ENCODE results near the gene PVR. TPM values are rescaled to one million over a fixed set of nuclear protein-coding genes. Genes with fewer than 3 reads are reported as not detected.
A peak's percentile ranks its signal among the peaks of the same experiment; 100 is the strongest.

PVR gene
- total RNA-seq, 1 experiment from 2014 or later: 47.7 TPM

DNA sequence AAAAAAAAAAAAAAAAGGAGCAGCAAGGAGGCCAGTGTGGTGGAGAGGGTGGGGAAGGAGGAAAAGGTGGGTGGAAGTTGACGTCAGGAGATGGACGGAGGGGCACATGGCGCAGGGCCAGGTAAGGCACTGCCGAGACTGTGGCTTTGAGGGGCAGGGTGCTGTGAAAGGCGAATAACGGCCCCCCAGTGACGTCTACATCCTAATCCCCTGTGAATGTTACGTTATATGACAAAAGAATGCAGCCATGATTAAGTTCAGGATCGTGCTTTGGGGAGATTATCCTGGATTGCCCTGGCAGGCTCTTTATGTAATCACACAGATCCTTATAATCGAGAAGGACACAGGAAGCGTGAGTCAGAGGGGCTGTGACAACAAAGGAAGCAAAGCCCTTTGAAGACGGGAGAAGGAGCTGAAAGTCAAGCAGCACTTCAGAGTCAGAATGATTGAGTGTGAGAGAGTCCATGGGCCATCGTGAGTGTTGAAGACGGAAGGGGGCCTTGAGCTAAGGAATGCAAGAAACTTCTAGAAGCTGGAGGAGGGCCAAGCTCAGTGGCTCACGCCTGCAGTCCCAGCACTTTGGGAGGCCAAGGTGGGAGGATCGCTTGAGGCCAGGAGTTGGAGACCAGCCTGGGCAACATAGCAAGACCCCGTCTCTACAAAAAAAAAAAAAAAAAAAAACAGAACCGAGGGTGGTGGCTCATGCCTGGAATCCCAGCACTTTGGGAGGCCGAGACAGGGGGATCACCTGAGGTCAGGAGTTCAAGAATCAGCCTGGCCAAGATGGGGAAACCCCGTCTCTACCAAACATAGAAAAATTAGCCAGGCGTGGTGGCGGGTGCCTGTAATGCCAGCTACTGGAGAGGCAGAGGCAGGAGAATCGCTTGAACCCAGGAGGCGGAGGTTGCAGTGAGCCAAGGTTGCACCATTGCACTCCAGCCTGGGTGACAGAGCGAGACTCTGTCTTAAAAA, 41.5 kb downstream of the PVR start:
- DNase-seq (ENCODE audit: low read depth, low spot score): no peak
- Histone ChIP-seq H3K27me3 (ENCODE audit: control insufficient read depth, insufficient read depth, low read length) (no peaks in the 10 kb centered on the region), H3K4me1 (ENCODE audit: control insufficient read depth, insufficient read depth, low read length) (0 out of 2 replicates have a peak, but pooled peaks cover 2% of the 10 kb centered on the region), H3K4me3 (ENCODE audit: low read depth in 2 of 2, low read length in 2 of 2) (no peak overlapping the region), H3K36me3 (ENCODE audit: control insufficient read depth, insufficient read depth, low read length) (no peaks in the 10 kb centered on the region), H3K9me3 (ENCODE audit: control insufficient read depth, insufficient read depth, low read depth, low read length) (no peaks in the 10 kb centered on the region), H3K27ac (ENCODE audit: low read length) (0 out of 2 replicates have a peak overlapping the region, but pooled peaks have one; percentile 48)
- BruUV-seq (replicated peaks): no TSS peak
- ATAC-seq: peak; percentile 32; the same call in 1 of the 2 replicates
- in situ Hi-C loops (cut with HindIII; ENCODE audit: low pct_unique_long_range_greater_than_20kb, low sequenced_read_pairs) (no loop called here), intact Hi-C loops (cut with micrococcal nuclease; ENCODE audit: unreplicated experiment) (loop anchor here (5.0 kb wide), 1 partner anchor 37 kb away; no protein-coding TSS in a partner anchor)
- TF ChIP-seq TCF7L2 (IDR thresholded peaks at IDR 0.05; ENCODE audit: low read depth, low read length): no peak
- TF ChIP-seq, protein P1, sequence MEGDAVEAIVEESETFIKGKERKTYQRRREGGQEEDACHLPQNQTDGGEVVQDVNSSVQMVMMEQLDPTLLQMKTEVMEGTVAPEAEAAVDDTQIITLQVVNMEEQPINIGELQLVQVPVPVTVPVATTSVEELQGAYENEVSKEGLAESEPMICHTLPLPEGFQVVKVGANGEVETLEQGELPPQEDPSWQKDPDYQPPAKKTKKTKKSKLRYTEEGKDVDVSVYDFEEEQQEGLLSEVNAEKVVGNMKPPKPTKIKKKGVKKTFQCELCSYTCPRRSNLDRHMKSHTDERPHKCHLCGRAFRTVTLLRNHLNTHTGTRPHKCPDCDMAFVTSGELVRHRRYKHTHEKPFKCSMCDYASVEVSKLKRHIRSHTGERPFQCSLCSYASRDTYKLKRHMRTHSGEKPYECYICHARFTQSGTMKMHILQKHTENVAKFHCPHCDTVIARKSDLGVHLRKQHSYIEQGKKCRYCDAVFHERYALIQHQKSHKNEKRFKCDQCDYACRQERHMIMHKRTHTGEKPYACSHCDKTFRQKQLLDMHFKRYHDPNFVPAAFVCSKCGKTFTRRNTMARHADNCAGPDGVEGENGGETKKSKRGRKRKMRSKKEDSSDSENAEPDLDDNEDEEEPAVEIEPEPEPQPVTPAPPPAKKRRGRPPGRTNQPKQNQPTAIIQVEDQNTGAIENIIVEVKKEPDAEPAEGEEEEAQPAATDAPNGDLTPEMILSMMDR (IDR thresholded peaks at IDR 0.05): no peak
- no peak for TF ChIP-seq SIN3A (IDR thresholded peaks at IDR 0.05; ENCODE audit: borderline replicate concordance, insufficient read depth, low read depth, low read length)
- no peak for TF ChIP-seq POLR2AphosphoS5 (IDR thresholded peaks at IDR 0.05; ENCODE audit: low read depth, low read length)
- TF ChIP-seq, protein P2, sequence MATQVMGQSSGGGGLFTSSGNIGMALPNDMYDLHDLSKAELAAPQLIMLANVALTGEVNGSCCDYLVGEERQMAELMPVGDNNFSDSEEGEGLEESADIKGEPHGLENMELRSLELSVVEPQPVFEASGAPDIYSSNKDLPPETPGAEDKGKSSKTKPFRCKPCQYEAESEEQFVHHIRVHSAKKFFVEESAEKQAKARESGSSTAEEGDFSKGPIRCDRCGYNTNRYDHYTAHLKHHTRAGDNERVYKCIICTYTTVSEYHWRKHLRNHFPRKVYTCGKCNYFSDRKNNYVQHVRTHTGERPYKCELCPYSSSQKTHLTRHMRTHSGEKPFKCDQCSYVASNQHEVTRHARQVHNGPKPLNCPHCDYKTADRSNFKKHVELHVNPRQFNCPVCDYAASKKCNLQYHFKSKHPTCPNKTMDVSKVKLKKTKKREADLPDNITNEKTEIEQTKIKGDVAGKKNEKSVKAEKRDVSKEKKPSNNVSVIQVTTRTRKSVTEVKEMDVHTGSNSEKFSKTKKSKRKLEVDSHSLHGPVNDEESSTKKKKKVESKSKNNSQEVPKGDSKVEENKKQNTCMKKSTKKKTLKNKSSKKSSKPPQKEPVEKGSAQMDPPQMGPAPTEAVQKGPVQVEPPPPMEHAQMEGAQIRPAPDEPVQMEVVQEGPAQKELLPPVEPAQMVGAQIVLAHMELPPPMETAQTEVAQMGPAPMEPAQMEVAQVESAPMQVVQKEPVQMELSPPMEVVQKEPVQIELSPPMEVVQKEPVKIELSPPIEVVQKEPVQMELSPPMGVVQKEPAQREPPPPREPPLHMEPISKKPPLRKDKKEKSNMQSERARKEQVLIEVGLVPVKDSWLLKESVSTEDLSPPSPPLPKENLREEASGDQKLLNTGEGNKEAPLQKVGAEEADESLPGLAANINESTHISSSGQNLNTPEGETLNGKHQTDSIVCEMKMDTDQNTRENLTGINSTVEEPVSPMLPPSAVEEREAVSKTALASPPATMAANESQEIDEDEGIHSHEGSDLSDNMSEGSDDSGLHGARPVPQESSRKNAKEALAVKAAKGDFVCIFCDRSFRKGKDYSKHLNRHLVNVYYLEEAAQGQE (IDR thresholded peaks at IDR 0.05; ENCODE audit: insufficient read depth in 1 of 2, low read depth in 2 of 2, low read length in 1 of 2): no peak
- ChIA-PET POLR2A (interaction anchor here (0.5 to 0.7 kb wide), 2 partner anchors 57 to 86 kb away, joined by 3 to 13 read pairs; no protein-coding TSS in a partner anchor), CTCF (no interaction called here)

DNA sequence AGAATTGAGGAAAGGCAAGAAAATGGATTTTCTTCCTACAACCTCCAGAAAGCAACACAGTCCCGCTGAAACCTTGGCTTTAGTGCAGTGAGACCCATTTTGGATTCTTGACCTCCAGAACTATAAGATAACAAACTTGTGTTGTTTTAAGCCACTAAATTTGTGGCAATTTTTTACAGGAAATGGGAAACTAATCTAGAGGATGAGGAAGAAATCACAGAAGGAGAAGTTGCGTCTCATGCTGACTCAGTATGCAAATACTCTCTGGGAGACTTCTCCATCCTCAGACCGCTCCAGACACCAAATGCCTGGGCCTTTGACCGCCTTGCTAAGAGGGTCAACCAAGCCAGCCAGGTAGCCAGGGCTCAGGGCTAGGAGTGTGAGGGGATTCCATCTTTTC, 42.2 kb downstream of the PVR start:
- ChIA-PET POLR2A (no interaction called here), CTCF (no interaction called here)
- H3K36me3 ChIP-seq (ENCODE audit: control insufficient read depth, insufficient read depth, low read length): no peaks in the 10 kb centered on the region
- intact Hi-C loops (cut with micrococcal nuclease; ENCODE audit: unreplicated experiment) (loop anchor here (5.0 kb wide), 1 partner anchor 36 kb away; no protein-coding TSS in a partner anchor), in situ Hi-C loops (cut with HindIII; ENCODE audit: low pct_unique_long_range_greater_than_20kb, low sequenced_read_pairs) (no loop called here)
- no TSS peak for BruUV-seq (replicated peaks)
- H3K4me1 ChIP-seq (ENCODE audit: control insufficient read depth, insufficient read depth, low read length): 0 out of 2 replicates have a peak, but pooled peaks cover 2% of the 10 kb centered on the region
- ATAC-seq (no peak), DNase-seq (ENCODE audit: low read depth, low spot score) (no peak)
- H3K9me3 ChIP-seq (ENCODE audit: control insufficient read depth, insufficient read depth, low read depth, low read length): no peaks in the 10 kb centered on the region
- H3K4me3 ChIP-seq (ENCODE audit: low read depth in 2 of 2, low read length in 2 of 2): no peak overlapping the region
- H3K27me3 ChIP-seq (ENCODE audit: control insufficient read depth, insufficient read depth, low read length): no peaks in the 10 kb centered on the region
- TF ChIP-seq TCF7L2 (IDR thresholded peaks at IDR 0.05; ENCODE audit: low read depth, low read length) (no peak), SIN3A (IDR thresholded peaks at IDR 0.05; ENCODE audit: borderline replicate concordance, insufficient read depth, low read depth, low read length) (no peak), POLR2AphosphoS5 (IDR thresholded peaks at IDR 0.05; ENCODE audit: low read depth, low read length) (no peak)
- TF ChIP-seq, protein P1 (IDR thresholded peaks at IDR 0.05): no peak
- TF ChIP-seq, protein P2 (IDR thresholded peaks at IDR 0.05; ENCODE audit: insufficient read depth in 1 of 2, low read depth in 2 of 2, low read length in 1 of 2): no peak
- no peak overlapping the region for H3K27ac ChIP-seq (ENCODE audit: low read length)

Data from Panc1 (cell line).